DMS 273 (cell line): ENCODE measurements around the gene DIMT1.

Experiments used
- DNase-seq: peaks from one replicate; lab custom pipeline; 2025; ENCODE audit not compliant: unreplicated experiment; lab: John Stamatoyannopoulos, UW

Gene DIMT1

GRCh38 chr5:62372600-62372999 lies 31.1 kb downstream of the DIMT1 start:
- DNase-seq, result no peak

GRCh38 chr5:62371409-62371808 lies 32.3 kb downstream of the DIMT1 start:
- DNase-seq, result no peak

- no peak for DNase-seq
Observed at GRCh38 chr5:62369039-62369438, 34.7 kb downstream of the DIMT1 start.

- DNase-seq, result no peak
Observed at GRCh38 chr5:62362701-62363100, 41.0 kb downstream of the DIMT1 start.

- DNase-seq, result peak; percentile 77
Observed at GRCh38 chr5:62354028-62354874, 49.5 kb downstream of the DIMT1 start.

GRCh38 chr5:62348723-62349481 lies 54.8 kb downstream of the DIMT1 start:
- no peak for DNase-seq

- no peak for DNase-seq
Observed at GRCh38 chr5:62347928-62348327, 55.8 kb downstream of the DIMT1 start.

GRCh38 chr5:62346748-62347147 lies 57.0 kb downstream of the DIMT1 start:
- no peak for DNase-seq

- DNase-seq, result no peak
Observed at GRCh38 chr5:62343428-62343827, 60.3 kb downstream of the DIMT1 start.

GRCh38 chr5:62342476-62342837 lies 61.2 kb downstream of the DIMT1 start:
- DNase-seq, result no peak

GRCh38 chr5:62341783-62342475 lies 61.8 kb downstream of the DIMT1 start:
- DNase-seq, result no peak

- DNase-seq, result no peak
Observed at GRCh38 chr5:62340979-62341378, 62.7 kb downstream of the DIMT1 start.

- peak; percentile 61 for DNase-seq
Observed at GRCh38 chr5:62340392-62340791, 63.3 kb downstream of the DIMT1 start.
